BE2C (cell line): ENCODE measurements around the gene SRA1.
"Not testable (repeated sequence)": the region's sequence is repeated elsewhere in the genome, so short reads cannot be mapped to it uniquely, and the experiment has no call there.

Experiments
- DNase-seq: peaks from one replicate; pipeline ENCODE4 v3.0.0-alpha.2; 2020
- H3K27me3 ChIP-seq: fragments of 250-450 bp; sonication (Bioruptor Pico); 2 replicates; pipeline ENCODE4 v1.5.1; 2020; ENCODE audit warnings: mild to moderate bottlenecking
- H3K36me3 ChIP-seq: fragments of 250-450 bp; sonication (Bioruptor Pico); 2 replicates; pipeline ENCODE4 v1.5.1; 2020; ENCODE audit warnings: mild to moderate bottlenecking
- H3K4me1 ChIP-seq: fragments of 250-450 bp; sonication (Bioruptor Pico); 2 replicates; pipeline ENCODE4 v1.5.1; 2020
- H3K4me3 ChIP-seq: 2 replicates; pipeline ENCODE4 v1.5.1; 2011; ENCODE audit warnings: low read depth, low read length
- H3K9me3 ChIP-seq: fragments of 250-450 bp; sonication (Bioruptor Pico); 2 replicates; pipeline ENCODE4 v1.5.1; 2020
- CTCF ChIP-seq: IDR thresholded peaks from 2 replicates; pipeline ENCODE4 v1.5.1; 2012; ENCODE audit warnings: mild to moderate bottlenecking, low read depth, low read length

Gene SRA1

GRCh38 chr5:140600096-140600495 is 42.8 kb upstream of the SRA1 start:
- DNase-seq: no peak
- Histone ChIP-seq H3K27me3 (no peaks in the 10 kb centered on the region), H3K9me3 (no peaks in the 10 kb centered on the region), H3K36me3 (no peaks in the 10 kb centered on the region), H3K4me1 (no peaks in the 10 kb centered on the region), H3K4me3 (no peak overlapping the region)
- TF ChIP-seq CTCF: no peak

GRCh38 chr5:140598836-140599235 is 41.6 kb upstream of the SRA1 start:
- DNase-seq: no peak
- H3K4me1 ChIP-seq: no peaks in the 10 kb centered on the region
- TF ChIP-seq CTCF: no peak
- H3K36me3 ChIP-seq: no peaks in the 10 kb centered on the region
- H3K27me3 ChIP-seq: no peaks in the 10 kb centered on the region
- no peaks in the 10 kb centered on the region for H3K9me3 ChIP-seq
- H3K4me3 ChIP-seq: no peak overlapping the region

GRCh38 chr5:140596321-140596741 is 39.1 kb upstream of the SRA1 start:
- TF ChIP-seq CTCF: no peak
- no peak for DNase-seq
- no peaks in the 10 kb centered on the region for H3K36me3 ChIP-seq

GRCh38 chr5:140595538-140596300 is 38.4 kb upstream of the SRA1 start:
- Histone ChIP-seq H3K36me3 (no peaks in the 10 kb centered on the region), H3K4me1 (no peaks in the 10 kb centered on the region), H3K9me3 (no peaks in the 10 kb centered on the region), H3K27me3 (no peaks in the 10 kb centered on the region), H3K4me3 (no peak overlapping the region)
- DNase-seq: no peak
- no peak for TF ChIP-seq CTCF

More at GRCh38 chr5:140596321-140596741, 39.1 kb upstream of the SRA1 start:
- Histone ChIP-seq H3K4me3 (no peak overlapping the region), H3K4me1 (no peaks in the 10 kb centered on the region), H3K9me3 (no peaks in the 10 kb centered on the region), H3K27me3 (no peaks in the 10 kb centered on the region)

GRCh38 chr5:140594169-140594568 is 36.9 kb upstream of the SRA1 start:
- Histone ChIP-seq H3K27me3 (no peaks in the 10 kb centered on the region), H3K4me3 (no peak overlapping the region), H3K36me3 (no peaks in the 10 kb centered on the region), H3K9me3 (no peaks in the 10 kb centered on the region), H3K4me1 (no peaks in the 10 kb centered on the region)
- no peak for DNase-seq
- no peak for TF ChIP-seq CTCF

- H3K4me1 ChIP-seq, H3K4me3 ChIP-seq: not testable (repeated sequence)
Observed at GRCh38 chr5:140593070-140593469, 35.8 kb upstream of the SRA1 start.

More at GRCh38 chr5:140593070-140593469, 35.8 kb upstream of the SRA1 start:
- DNase-seq, H3K9me3 ChIP-seq, H3K36me3 ChIP-seq, H3K27me3 ChIP-seq: not testable (repeated sequence)
